ENCODE data around the gene KLF9. TPM values are rescaled to one million over a fixed set of nuclear protein-coding genes. Genes with fewer than 3 reads are reported as not detected.

Gene KLF9
- polyA plus RNA-seq, 1 of the 3 experiments (the other 2 are of a cell fraction): 5.8 TPM

DNA sequence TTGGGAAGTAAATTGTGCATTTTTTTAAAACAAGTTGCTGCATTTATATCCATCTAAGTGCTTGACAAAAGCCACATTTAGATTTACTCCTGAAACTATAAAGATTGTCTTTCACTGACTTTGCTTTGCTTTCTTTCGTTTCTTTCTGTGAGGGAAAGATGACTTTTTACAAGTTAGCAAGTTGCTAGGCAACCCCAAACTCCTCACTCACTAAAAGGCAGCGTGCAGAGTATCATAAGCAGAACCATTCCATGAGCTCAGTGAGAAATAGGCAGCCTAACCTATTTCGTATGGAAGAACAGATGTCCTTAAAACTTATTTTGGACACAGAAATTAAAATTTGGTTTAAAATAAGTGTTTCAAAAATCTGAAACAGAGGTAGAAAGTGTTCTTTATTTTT is 29.0 kb downstream of the KLF9 start:
- Histone ChIP-seq H3K36me3 (replicated peaks in 1 of 2; ENCODE audit: control insufficient read depth in 1 of 2, insufficient read depth in 2 of 2, low read length in 1 of 2) (peaks cover 12 to 20% of the 10 kb centered on the region in 2 experiments), H4K20me1 (ENCODE audit: insufficient read depth) (peaks cover 30% of the 10 kb centered on the region), H3K4me2 (no peak overlapping the region), H3K9me3 (no peaks in the 10 kb centered on the region), H3K27me3 (ENCODE audit: insufficient read depth) (no peaks in the 10 kb centered on the region), H2AFZ (ENCODE audit: low read depth) (no peak overlapping the region), H3K9me2 (no peaks in the 10 kb centered on the region), H3F3A (replicated peaks; ENCODE audit: insufficient read depth) (no peaks in the 10 kb centered on the region), H3K4me1 (ENCODE audit: control insufficient read depth in 1 of 2, insufficient read depth in 2 of 2, low read depth in 1 of 2, low read length in 1 of 2) (peaks cover 0 to 2% of the 10 kb centered on the region in 2 experiments; a peak in 2 of 4 replicates), H3K4me3 (ENCODE audit: low read depth in 2 of 2, low read length in 1 of 2) (no peak overlapping the region), H3K9ac (no peak overlapping the region), H3K27ac (ENCODE audit: low read depth in 2 of 2, low read length in 1 of 2) (no peak overlapping the region), H3K79me2 (ENCODE audit: insufficient read depth) (peaks cover 11% of the 10 kb centered on the region; the same call in 1 of the 2 replicates)
- CTCF ChIA-PET: no interaction called here
- POLR2A ChIA-PET: no interaction called here
- DNase-seq: no peak
- WGBS (ENCODE audit: low lambda C conversion rate): 76% methylated on average over 3 of the region's 3 CpGs
- TF ChIP-seq POLR2AphosphoS5 (IDR thresholded peaks at IDR 0.05; ENCODE audit: low read depth, low read length): no peak
- no peak for TF ChIP-seq JUND (IDR thresholded peaks at IDR 0.05)
- TF ChIP-seq RCOR1 (IDR thresholded peaks at IDR 0.05; ENCODE audit: low read length): no peak
- TF ChIP-seq RFX5 (IDR thresholded peaks at IDR 0.05; ENCODE audit: low read length): no peak
- no peak for TF ChIP-seq CHD2 (IDR thresholded peaks at IDR 0.05; ENCODE audit: low read length, partially characterized antibody)
- no peak for TF ChIP-seq EZH2phosphoT487 (IDR thresholded peaks at IDR 0.05; ENCODE audit: borderline replicate concordance, low read depth)
- TF ChIP-seq NRF1 (IDR thresholded peaks at IDR 0.05; ENCODE audit: low read depth, low read length): no peak
- TF ChIP-seq, protein P1, sequence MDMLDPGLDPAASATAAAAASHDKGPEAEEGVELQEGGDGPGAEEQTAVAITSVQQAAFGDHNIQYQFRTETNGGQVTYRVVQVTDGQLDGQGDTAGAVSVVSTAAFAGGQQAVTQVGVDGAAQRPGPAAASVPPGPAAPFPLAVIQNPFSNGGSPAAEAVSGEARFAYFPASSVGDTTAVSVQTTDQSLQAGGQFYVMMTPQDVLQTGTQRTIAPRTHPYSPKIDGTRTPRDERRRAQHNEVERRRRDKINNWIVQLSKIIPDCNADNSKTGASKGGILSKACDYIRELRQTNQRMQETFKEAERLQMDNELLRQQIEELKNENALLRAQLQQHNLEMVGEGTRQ (IDR thresholded peaks at IDR 0.05; ENCODE audit: borderline replicate concordance, low read depth, low read length): no peak
- TF ChIP-seq, protein P2, sequence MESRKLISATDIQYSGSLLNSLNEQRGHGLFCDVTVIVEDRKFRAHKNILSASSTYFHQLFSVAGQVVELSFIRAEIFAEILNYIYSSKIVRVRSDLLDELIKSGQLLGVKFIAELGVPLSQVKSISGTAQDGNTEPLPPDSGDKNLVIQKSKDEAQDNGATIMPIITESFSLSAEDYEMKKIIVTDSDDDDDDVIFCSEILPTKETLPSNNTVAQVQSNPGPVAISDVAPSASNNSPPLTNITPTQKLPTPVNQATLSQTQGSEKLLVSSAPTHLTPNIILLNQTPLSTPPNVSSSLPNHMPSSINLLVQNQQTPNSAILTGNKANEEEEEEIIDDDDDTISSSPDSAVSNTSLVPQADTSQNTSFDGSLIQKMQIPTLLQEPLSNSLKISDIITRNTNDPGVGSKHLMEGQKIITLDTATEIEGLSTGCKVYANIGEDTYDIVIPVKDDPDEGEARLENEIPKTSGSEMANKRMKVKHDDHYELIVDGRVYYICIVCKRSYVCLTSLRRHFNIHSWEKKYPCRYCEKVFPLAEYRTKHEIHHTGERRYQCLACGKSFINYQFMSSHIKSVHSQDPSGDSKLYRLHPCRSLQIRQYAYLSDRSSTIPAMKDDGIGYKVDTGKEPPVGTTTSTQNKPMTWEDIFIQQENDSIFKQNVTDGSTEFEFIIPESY (IDR thresholded peaks at IDR 0.05; ENCODE audit: borderline replicate concordance, low read depth): no peak
- TF ChIP-seq, protein P3, sequence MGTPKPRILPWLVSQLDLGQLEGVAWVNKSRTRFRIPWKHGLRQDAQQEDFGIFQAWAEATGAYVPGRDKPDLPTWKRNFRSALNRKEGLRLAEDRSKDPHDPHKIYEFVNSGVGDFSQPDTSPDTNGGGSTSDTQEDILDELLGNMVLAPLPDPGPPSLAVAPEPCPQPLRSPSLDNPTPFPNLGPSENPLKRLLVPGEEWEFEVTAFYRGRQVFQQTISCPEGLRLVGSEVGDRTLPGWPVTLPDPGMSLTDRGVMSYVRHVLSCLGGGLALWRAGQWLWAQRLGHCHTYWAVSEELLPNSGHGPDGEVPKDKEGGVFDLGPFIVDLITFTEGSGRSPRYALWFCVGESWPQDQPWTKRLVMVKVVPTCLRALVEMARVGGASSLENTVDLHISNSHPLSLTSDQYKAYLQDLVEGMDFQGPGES (IDR thresholded peaks at IDR 0.05; ENCODE audit: low read depth, low read length): no peak
- TF ChIP-seq, protein P4, sequence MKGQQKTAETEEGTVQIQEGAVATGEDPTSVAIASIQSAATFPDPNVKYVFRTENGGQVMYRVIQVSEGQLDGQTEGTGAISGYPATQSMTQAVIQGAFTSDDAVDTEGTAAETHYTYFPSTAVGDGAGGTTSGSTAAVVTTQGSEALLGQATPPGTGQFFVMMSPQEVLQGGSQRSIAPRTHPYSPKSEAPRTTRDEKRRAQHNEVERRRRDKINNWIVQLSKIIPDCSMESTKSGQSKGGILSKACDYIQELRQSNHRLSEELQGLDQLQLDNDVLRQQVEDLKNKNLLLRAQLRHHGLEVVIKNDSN (IDR thresholded peaks at IDR 0.05; ENCODE audit: borderline replicate concordance, low read depth): no peak
- TF ChIP-seq RAD21 (IDR thresholded peaks at IDR 0.05; ENCODE audit: low read length): no peak
- no peak for TF ChIP-seq GABPA (IDR thresholded peaks at IDR 0.05; ENCODE audit: low read depth)
- no peak for TF ChIP-seq SMC3 (IDR thresholded peaks at IDR 0.05; ENCODE audit: low read depth, low read length)
- TF ChIP-seq, protein P5, sequence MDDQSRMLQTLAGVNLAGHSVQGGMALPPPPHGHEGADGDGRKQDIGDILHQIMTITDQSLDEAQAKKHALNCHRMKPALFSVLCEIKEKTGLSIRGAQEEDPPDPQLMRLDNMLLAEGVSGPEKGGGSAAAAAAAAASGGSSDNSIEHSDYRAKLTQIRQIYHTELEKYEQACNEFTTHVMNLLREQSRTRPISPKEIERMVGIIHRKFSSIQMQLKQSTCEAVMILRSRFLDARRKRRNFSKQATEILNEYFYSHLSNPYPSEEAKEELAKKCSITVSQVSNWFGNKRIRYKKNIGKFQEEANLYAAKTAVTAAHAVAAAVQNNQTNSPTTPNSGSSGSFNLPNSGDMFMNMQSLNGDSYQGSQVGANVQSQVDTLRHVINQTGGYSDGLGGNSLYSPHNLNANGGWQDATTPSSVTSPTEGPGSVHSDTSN (IDR thresholded peaks at IDR 0.05): no peak
- TF ChIP-seq RXRA (IDR thresholded peaks at IDR 0.05; ENCODE audit: borderline replicate concordance, low read depth): no peak
- TF ChIP-seq, protein P6, sequence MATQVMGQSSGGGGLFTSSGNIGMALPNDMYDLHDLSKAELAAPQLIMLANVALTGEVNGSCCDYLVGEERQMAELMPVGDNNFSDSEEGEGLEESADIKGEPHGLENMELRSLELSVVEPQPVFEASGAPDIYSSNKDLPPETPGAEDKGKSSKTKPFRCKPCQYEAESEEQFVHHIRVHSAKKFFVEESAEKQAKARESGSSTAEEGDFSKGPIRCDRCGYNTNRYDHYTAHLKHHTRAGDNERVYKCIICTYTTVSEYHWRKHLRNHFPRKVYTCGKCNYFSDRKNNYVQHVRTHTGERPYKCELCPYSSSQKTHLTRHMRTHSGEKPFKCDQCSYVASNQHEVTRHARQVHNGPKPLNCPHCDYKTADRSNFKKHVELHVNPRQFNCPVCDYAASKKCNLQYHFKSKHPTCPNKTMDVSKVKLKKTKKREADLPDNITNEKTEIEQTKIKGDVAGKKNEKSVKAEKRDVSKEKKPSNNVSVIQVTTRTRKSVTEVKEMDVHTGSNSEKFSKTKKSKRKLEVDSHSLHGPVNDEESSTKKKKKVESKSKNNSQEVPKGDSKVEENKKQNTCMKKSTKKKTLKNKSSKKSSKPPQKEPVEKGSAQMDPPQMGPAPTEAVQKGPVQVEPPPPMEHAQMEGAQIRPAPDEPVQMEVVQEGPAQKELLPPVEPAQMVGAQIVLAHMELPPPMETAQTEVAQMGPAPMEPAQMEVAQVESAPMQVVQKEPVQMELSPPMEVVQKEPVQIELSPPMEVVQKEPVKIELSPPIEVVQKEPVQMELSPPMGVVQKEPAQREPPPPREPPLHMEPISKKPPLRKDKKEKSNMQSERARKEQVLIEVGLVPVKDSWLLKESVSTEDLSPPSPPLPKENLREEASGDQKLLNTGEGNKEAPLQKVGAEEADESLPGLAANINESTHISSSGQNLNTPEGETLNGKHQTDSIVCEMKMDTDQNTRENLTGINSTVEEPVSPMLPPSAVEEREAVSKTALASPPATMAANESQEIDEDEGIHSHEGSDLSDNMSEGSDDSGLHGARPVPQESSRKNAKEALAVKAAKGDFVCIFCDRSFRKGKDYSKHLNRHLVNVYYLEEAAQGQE (IDR thresholded peaks at IDR 0.05; ENCODE audit: low read depth, low read length): no peak
- no peak for TF ChIP-seq FOSL2 (IDR thresholded peaks at IDR 0.05; ENCODE audit: borderline replicate concordance, low read depth)
- TF ChIP-seq, protein P7, sequence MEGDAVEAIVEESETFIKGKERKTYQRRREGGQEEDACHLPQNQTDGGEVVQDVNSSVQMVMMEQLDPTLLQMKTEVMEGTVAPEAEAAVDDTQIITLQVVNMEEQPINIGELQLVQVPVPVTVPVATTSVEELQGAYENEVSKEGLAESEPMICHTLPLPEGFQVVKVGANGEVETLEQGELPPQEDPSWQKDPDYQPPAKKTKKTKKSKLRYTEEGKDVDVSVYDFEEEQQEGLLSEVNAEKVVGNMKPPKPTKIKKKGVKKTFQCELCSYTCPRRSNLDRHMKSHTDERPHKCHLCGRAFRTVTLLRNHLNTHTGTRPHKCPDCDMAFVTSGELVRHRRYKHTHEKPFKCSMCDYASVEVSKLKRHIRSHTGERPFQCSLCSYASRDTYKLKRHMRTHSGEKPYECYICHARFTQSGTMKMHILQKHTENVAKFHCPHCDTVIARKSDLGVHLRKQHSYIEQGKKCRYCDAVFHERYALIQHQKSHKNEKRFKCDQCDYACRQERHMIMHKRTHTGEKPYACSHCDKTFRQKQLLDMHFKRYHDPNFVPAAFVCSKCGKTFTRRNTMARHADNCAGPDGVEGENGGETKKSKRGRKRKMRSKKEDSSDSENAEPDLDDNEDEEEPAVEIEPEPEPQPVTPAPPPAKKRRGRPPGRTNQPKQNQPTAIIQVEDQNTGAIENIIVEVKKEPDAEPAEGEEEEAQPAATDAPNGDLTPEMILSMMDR (IDR thresholded peaks at IDR 0.05): no peak
